ENCODE measurements around the gene NOP9.

DNA sequence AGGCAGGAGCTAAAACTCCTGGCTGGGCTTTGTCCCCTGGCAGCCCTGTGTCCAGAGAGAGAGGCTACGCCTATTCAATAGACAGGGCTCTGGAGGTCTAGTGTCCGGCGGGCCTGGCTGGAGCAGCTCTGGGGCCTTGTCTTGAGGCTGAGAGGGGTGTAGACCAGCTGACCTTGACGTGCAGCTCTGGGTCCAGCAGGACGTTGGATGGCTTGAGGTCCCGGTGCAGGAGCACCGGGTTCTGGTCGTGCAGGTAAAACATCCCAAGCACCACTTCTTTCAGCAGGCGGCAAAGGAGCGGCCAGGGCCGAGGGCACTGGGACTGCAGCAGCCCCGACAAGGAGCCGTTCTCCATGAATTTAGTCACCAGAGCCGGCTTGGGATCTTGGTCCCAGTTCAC is 39.2 kb downstream of the NOP9 start:
- TF ChIP-seq, protein P1, sequence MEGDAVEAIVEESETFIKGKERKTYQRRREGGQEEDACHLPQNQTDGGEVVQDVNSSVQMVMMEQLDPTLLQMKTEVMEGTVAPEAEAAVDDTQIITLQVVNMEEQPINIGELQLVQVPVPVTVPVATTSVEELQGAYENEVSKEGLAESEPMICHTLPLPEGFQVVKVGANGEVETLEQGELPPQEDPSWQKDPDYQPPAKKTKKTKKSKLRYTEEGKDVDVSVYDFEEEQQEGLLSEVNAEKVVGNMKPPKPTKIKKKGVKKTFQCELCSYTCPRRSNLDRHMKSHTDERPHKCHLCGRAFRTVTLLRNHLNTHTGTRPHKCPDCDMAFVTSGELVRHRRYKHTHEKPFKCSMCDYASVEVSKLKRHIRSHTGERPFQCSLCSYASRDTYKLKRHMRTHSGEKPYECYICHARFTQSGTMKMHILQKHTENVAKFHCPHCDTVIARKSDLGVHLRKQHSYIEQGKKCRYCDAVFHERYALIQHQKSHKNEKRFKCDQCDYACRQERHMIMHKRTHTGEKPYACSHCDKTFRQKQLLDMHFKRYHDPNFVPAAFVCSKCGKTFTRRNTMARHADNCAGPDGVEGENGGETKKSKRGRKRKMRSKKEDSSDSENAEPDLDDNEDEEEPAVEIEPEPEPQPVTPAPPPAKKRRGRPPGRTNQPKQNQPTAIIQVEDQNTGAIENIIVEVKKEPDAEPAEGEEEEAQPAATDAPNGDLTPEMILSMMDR (IDR thresholded peaks at IDR 0.05): no peak
- no peak for TF ChIP-seq EP300 (IDR thresholded peaks at IDR 0.05; ENCODE audit: low read depth)
- TF ChIP-seq POLR2AphosphoS5 (IDR thresholded peaks at IDR 0.05): no peak
- TF ChIP-seq POLR2A (IDR thresholded peaks at IDR 0.05): no peak

Data from transverse colon (tissue), 4 donors.